ENCODE results near the gene ANKRD50.

- TF ChIP-seq CTCF (IDR thresholded peaks at IDR 0.05) (no peak), POLR2A (IDR thresholded peaks at IDR 0.05) (no peak)
Observed at GRCh38 chr4:124727331-124727890, 14.9 kb upstream of the ANKRD50 start.
